CD4-positive, alpha-beta T cell (primary cell): ENCODE data around the gene NPY2R. TPM values are rescaled to one million over a fixed set of nuclear protein-coding genes. Genes with fewer than 3 reads are reported as not detected.

Experiments used
- ATAC-seq: fragments of 200-7000 bp; cut with Tn5 transposase; one replicate; pipeline ENCODE4 v1.10.0; 2022; ENCODE audit warnings: mild to moderate bottlenecking; ENCODE audit not compliant: poor library complexity
- CTCF ChIA-PET: fragments of 350-600 bp; sonication (Branson Sonifier 250); formaldehyde crosslinking; loops from one replicate; lab custom pipeline; 2021; ENCODE audit warnings: antibody characterized with exemption, inconsistent platforms; lab: Charles Lee
- POLR2A ChIA-PET: fragments of 350-600 bp; sonication (Branson Sonifier 250); formaldehyde crosslinking; loops from one replicate; lab custom pipeline; 2021; ENCODE audit warnings: antibody characterized with exemption, inconsistent platforms; lab: Charles Lee
- DNase-seq, 14 experiments: peaks; one replicate each; pipeline ENCODE4 v3.0.0-alpha.2; 2013 to 2020; ENCODE audit warnings: mixed read lengths in 2 of 14
- H3K27ac ChIP-seq, 2 donors: one replicate each; pipeline versions ENCODE4 v1.5.1 to v1.7.0; 2013; ENCODE audit warnings: low read length in 2 of 2, low read depth in 1 of 2, mild to moderate bottlenecking in 1 of 2
- H3K27me3 ChIP-seq, 2 experiments: 1 replicate in 1 of 2; 2 replicates in 1 of 2; pipeline versions ENCODE4 v1.6.1 to v1.7.0; 2013; ENCODE audit warnings: low read length in 2 of 2, control low read depth in 1 of 2, mild to moderate bottlenecking in 1 of 2, moderate library complexity in 1 of 2; ENCODE audit not compliant: insufficient read depth in 2 of 2, control insufficient read depth in 1 of 2
- H3K36me3 ChIP-seq: one replicate; pipeline ENCODE4 v1.6.1; 2013; ENCODE audit warnings: low read length, control low read depth; ENCODE audit not compliant: insufficient read depth
- H3K4me1 ChIP-seq: one replicate; pipeline ENCODE4 v1.6.1; 2013; ENCODE audit warnings: low read length, control low read depth; ENCODE audit not compliant: insufficient read depth
- H3K4me3 ChIP-seq: one replicate; pipeline ENCODE4 v1.5.1; 2013; ENCODE audit warnings: mild to moderate bottlenecking, low read length, moderate library complexity
- H3K9me3 ChIP-seq, 2 experiments: 1 replicate in 1 of 2; 2 replicates in 1 of 2; pipeline versions ENCODE4 v1.6.1 to v1.7.0; 2013; ENCODE audit warnings: low read length in 2 of 2, mild to moderate bottlenecking in 2 of 2, control low read depth in 1 of 2, moderate library complexity in 1 of 2; ENCODE audit not compliant: control insufficient read depth in 1 of 2, insufficient read depth in 1 of 2
- H3K27ac Mint-ChIP-seq: one replicate; pipeline ENCODE4 v1.8.0; 2020; ENCODE audit warnings: mixed read lengths
- H3K27me3 Mint-ChIP-seq: one replicate; pipeline ENCODE4 v1.8.0; 2021; ENCODE audit warnings: mixed read lengths
- H3K36me3 Mint-ChIP-seq: one replicate; pipeline ENCODE4 v1.8.0; 2021; ENCODE audit warnings: low read depth, mixed read lengths
- H3K4me1 Mint-ChIP-seq: one replicate; pipeline ENCODE4 v1.8.0; 2021; ENCODE audit warnings: low read depth, mixed read lengths
- H3K4me3 Mint-ChIP-seq: one replicate; pipeline ENCODE4 v1.8.0; 2020; ENCODE audit warnings: mild to moderate bottlenecking, mixed read lengths
- H3K9me3 Mint-ChIP-seq: one replicate; pipeline ENCODE4 v1.8.0; 2020; ENCODE audit warnings: mixed read lengths
- CTCF ChIP-seq: fragments of 200-600 bp; IDR thresholded peaks from one replicate; pipeline ENCODE4 v1.8.0; 2022; ENCODE audit warnings: antibody characterized with exemption, mild to moderate bottlenecking
- intact Hi-C, 2 experiments: fragments of 100-400 bp; cut with DNase I in 1 of 2; cut with micrococcal nuclease in 1 of 2; formaldehyde crosslinking; loops; one replicate each; pipeline versions ENCODE4 v1.15.1 to v1.9.0; 2023 to 2025; cut with DNase I, micrococcal nuclease
- total RNA-seq, 174 experiments: library from RNA in 2 of 174; stranded (reverse) in 2 of 174; gene quantifications; one replicate each; pipeline ENCODE4 v1.2.3 and lab custom pipeline; 2021 to 2026

Gene NPY2R
- total RNA-seq, 2 experiments from 2014 or later, result not detected

GRCh38 chr4:155241225-155241624 is 32.8 kb downstream of the NPY2R start:
- ChIA-PET POLR2A (no interaction called here), CTCF (no interaction called here)
- H3K9me3 Mint-ChIP-seq, result no peaks in the 10 kb centered on the region
- DNase-seq (no peak), ATAC-seq (no peak)
- H3K27ac Mint-ChIP-seq, result no peak overlapping the region
- no peak overlapping the region for H3K27ac ChIP-seq
- H3K27me3 ChIP-seq, result no peaks in the 10 kb centered on the region
- no peaks in the 10 kb centered on the region for H3K36me3 Mint-ChIP-seq
- no peak overlapping the region for H3K4me3 ChIP-seq
- H3K36me3 ChIP-seq, result no peaks in the 10 kb centered on the region
- H3K9me3 ChIP-seq, result peaks cover 0 to 4% of the 10 kb centered on the region in 2 experiments
- no peak overlapping the region for H3K4me3 Mint-ChIP-seq
- no peaks in the 10 kb centered on the region for H3K4me1 Mint-ChIP-seq
- intact Hi-C loops, result no loop called here
- H3K27me3 Mint-ChIP-seq, result no peaks in the 10 kb centered on the region
- H3K4me1 ChIP-seq, result no peaks in the 10 kb centered on the region
- no peak for TF ChIP-seq CTCF

DNA sequence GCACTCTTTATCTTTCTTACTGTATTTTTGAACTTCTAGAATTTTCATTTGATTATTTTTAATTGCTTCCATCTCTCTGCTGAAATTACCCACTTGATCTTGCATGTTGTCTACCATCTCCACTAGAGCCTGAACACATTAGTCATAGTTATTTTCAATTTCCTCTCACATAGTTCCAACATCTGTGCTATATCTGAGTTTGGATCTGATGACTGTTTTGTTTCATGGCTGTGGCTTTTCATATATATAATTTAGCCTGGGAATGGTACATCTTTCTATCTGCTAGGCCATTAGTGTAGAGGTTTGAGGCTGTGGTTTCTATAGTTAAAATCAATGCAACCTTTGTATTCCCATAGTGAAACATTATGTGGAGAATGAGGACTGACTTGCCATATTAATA is 33.2 kb downstream of the NPY2R start:
- no peaks in the 10 kb centered on the region for H3K27me3 Mint-ChIP-seq
- TF ChIP-seq CTCF, result no peak
- H3K4me3 Mint-ChIP-seq, result no peak overlapping the region
- H3K9me3 ChIP-seq, result peaks cover 0 to 3% of the 10 kb centered on the region in 2 experiments
- H3K36me3 Mint-ChIP-seq, result no peaks in the 10 kb centered on the region
- H3K27ac Mint-ChIP-seq, result no peak overlapping the region
- H3K27me3 ChIP-seq, result no peaks in the 10 kb centered on the region
- H3K27ac ChIP-seq, result no peak overlapping the region
- no peaks in the 10 kb centered on the region for H3K9me3 Mint-ChIP-seq
- no peaks in the 10 kb centered on the region for H3K4me1 ChIP-seq
- POLR2A ChIA-PET, result no interaction called here
- ATAC-seq, result no peak
- DNase-seq, result no peak
- CTCF ChIA-PET, result no interaction called here
- intact Hi-C loops, result no loop called here
- H3K36me3 ChIP-seq, result no peaks in the 10 kb centered on the region
- no peaks in the 10 kb centered on the region for H3K4me1 Mint-ChIP-seq
- no peak overlapping the region for H3K4me3 ChIP-seq

- H3K27me3 Mint-ChIP-seq, result peaks cover 9% of the 10 kb centered on the region
- Histone ChIP-seq H3K27ac (no peak overlapping the region), H3K9me3 (peaks cover 0 to 3% of the 10 kb centered on the region in 2 experiments), H3K27me3 (no peaks in the 10 kb centered on the region), H3K4me1 (no peaks in the 10 kb centered on the region), H3K4me3 (no peak overlapping the region), H3K36me3 (no peaks in the 10 kb centered on the region)
- H3K27ac Mint-ChIP-seq, result no peak overlapping the region
- POLR2A ChIA-PET, result no interaction called here
- no peaks in the 10 kb centered on the region for H3K9me3 Mint-ChIP-seq
- intact Hi-C loops, result no loop called here
- H3K36me3 Mint-ChIP-seq, result no peaks in the 10 kb centered on the region
- no peak for ATAC-seq
- CTCF ChIA-PET, result no interaction called here
- DNase-seq, result no peak
- TF ChIP-seq CTCF, result no peak
- H3K4me1 Mint-ChIP-seq, result no peaks in the 10 kb centered on the region
- H3K4me3 Mint-ChIP-seq, result no peak overlapping the region
Measured at GRCh38 chr4:155245105-155245504, 36.7 kb downstream of the NPY2R start.
